BE2C (cell line): Measurements from ENCODE around the gene FBLN1.

Experiments
- DNase-seq: peaks from one replicate; pipeline ENCODE4 v3.0.0-alpha.2; 2020
- H3K27me3 ChIP-seq: fragments of 250-450 bp; sonication (Bioruptor Pico); 2 replicates; pipeline ENCODE4 v1.5.1; 2020; ENCODE audit warnings: mild to moderate bottlenecking
- H3K36me3 ChIP-seq: fragments of 250-450 bp; sonication (Bioruptor Pico); 2 replicates; pipeline ENCODE4 v1.5.1; 2020; ENCODE audit warnings: mild to moderate bottlenecking
- H3K4me1 ChIP-seq: fragments of 250-450 bp; sonication (Bioruptor Pico); 2 replicates; pipeline ENCODE4 v1.5.1; 2020
- H3K4me3 ChIP-seq: 2 replicates; pipeline ENCODE4 v1.5.1; 2011; ENCODE audit warnings: low read depth, low read length
- H3K9me3 ChIP-seq: fragments of 250-450 bp; sonication (Bioruptor Pico); 2 replicates; pipeline ENCODE4 v1.5.1; 2020
- CTCF ChIP-seq: IDR thresholded peaks from 2 replicates; pipeline ENCODE4 v1.5.1; 2012; ENCODE audit warnings: mild to moderate bottlenecking, low read depth, low read length

Gene FBLN1

DNA sequence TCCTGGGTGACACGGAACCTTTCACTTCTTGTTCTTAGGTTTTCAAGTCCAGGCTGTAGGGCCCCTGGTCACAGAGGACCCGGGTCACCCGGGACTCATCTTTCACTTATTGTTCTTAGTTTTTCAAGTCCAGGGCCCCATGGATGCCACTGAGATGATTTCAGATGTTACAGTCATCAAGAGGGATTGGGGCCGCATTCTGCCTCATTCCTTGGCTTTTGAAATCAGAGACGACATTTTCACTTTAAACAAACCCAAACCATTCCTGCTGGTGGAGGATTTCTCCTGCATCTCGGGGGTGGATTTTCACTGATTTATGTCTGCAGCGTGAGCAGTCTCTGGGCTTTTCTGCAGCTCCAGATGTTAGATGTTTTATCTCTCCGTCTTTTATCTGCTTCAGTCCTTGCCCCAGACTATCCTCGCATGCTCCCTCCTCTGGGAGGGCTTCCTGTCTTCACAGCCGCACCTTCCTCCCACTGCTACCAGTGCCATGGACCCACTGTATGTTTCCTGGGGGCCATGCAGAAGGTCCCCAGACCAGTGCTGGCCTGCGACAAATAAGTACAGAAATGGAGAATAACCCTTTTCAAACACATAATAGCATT lies 27.4 kb downstream of the FBLN1 start:
- Histone ChIP-seq H3K36me3 (no peaks in the 10 kb centered on the region), H3K27me3 (no peaks in the 10 kb centered on the region), H3K4me3 (no peak overlapping the region), H3K9me3 (no peaks in the 10 kb centered on the region), H3K4me1 (no peaks in the 10 kb centered on the region; the same call in 1 of the 2 replicates)
- TF ChIP-seq CTCF: no peak
- no peak for DNase-seq

- H3K27me3 ChIP-seq: no peaks in the 10 kb centered on the region
Observed at GRCh38 chr22:45531441-45532234, 29.0 kb downstream of the FBLN1 start.

DNA sequence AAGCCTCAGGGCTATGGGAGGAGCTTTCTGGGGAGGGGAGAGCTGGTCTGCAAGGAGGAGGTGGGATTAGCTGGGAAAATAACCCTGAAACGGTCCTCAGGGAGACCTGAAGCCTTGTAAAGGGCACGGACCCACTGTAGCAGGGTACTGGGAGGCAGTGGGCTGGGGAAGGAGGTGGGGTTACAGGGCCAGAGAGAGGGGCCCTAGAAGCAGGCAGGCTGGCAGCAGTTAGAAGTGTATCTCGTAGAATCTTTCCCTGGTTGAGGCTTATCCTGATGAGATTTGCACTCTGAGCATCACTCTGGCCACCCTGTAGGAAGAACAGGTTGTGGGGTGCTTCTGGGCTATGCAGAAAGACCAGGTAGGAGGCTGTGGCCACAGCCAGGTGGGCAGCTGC lies 29.6 kb downstream of the FBLN1 start:
- H3K4me3 ChIP-seq: no peak overlapping the region
- H3K27me3 ChIP-seq: no peaks in the 10 kb centered on the region
- no peak for DNase-seq
- no peak for TF ChIP-seq CTCF
- H3K4me1 ChIP-seq: no peaks in the 10 kb centered on the region; the same call in 1 of the 2 replicates
- H3K36me3 ChIP-seq: no peaks in the 10 kb centered on the region
- no peaks in the 10 kb centered on the region for H3K9me3 ChIP-seq

More at GRCh38 chr22:45531441-45532234, 29.0 kb downstream of the FBLN1 start:
- H3K4me3 ChIP-seq: no peak overlapping the region
- no peaks in the 10 kb centered on the region for H3K9me3 ChIP-seq
- no peaks in the 10 kb centered on the region; the same call in 1 of the 2 replicates for H3K4me1 ChIP-seq
- DNase-seq: no peak
- TF ChIP-seq CTCF: no peak
- no peaks in the 10 kb centered on the region for H3K36me3 ChIP-seq

DNA sequence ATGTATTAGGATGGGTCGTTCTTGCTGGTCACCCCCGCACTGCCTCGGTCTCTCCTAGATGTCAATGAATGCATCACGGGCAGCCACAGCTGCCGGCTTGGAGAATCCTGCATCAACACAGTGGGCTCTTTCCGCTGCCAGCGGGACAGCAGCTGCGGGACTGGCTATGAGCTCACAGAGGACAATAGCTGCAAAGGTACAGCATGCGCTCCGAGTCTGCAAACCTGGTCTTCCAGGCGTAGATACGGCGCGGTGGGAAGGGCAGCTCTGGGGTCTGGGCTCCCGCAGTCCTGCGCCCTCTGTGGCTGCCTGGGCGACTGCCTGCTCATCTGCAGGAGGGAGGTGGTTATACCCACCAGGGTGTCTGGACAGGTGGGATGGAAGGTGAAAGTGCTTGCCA lies 31.0 kb downstream of the FBLN1 start:
- Histone ChIP-seq H3K36me3 (no peaks in the 10 kb centered on the region), H3K4me3 (no peak overlapping the region), H3K4me1 (peaks cover 4% of the 10 kb centered on the region), H3K9me3 (no peaks in the 10 kb centered on the region), H3K27me3 (no peaks in the 10 kb centered on the region)
- DNase-seq: no peak
- no peak for TF ChIP-seq CTCF

- Histone ChIP-seq H3K36me3 (no peaks in the 10 kb centered on the region), H3K27me3 (no peaks in the 10 kb centered on the region), H3K4me1 (peaks cover 4% of the 10 kb centered on the region), H3K4me3 (no peak overlapping the region), H3K9me3 (no peaks in the 10 kb centered on the region)
- DNase-seq: no peak
- no peak for TF ChIP-seq CTCF
Observed at GRCh38 chr22:45534339-45535192, 31.9 kb downstream of the FBLN1 start.
